MV-4-11 (cell line): ENCODE results near the gene SCUBE2.
A peak's percentile ranks its signal among the peaks of the same experiment; 100 is the strongest.
"Not testable (repeated sequence)": the region's sequence is repeated elsewhere in the genome, so short reads cannot be mapped to it uniquely, and the experiment has no call there.

ENCODE experiments used
- DNase-seq: peaks from one replicate; lab custom pipeline; 2025; lab: John Stamatoyannopoulos, UW

The SCUBE2 gene

DNA sequence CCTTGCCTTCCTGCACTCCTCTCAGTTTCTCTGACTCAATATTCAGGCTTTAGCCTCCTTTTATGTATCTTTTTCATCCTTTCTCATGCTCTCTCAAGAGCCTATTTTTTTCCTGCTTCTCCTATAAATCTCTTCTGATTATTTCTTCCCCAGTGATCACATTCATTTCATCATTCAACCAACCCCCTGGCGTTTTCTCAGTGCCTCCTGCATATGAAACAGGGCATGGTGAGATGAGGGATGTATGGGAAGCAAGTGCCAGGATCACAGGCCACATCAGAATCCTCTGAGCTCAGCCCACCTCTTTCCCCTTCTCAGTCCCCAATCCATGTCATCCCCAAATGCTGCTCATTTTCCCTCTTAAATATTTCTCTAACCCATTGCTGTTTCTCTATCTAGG lies 48.9 kb downstream of the SCUBE2 start:
- no peak for DNase-seq

- DNase-seq: no peak
These were observed 49.7 kb downstream of the SCUBE2 start for GRCh38 chr11:9041747-9042146.

- no peak for DNase-seq
These were observed 51.0 kb downstream of the SCUBE2 start for GRCh38 chr11:9040410-9040809.

GRCh38 chr11:9039863-9040262 lies 51.5 kb downstream of the SCUBE2 start:
- DNase-seq: no peak

- DNase-seq: no peak
These were observed 52.2 kb downstream of the SCUBE2 start for GRCh38 chr11:9039198-9039597.

GRCh38 chr11:9038541-9038940 lies 52.9 kb downstream of the SCUBE2 start:
- DNase-seq: peak; percentile 66

GRCh38 chr11:9037963-9038362 lies 53.4 kb downstream of the SCUBE2 start:
- DNase-seq: no peak

- DNase-seq: no peak
These were observed 54.2 kb downstream of the SCUBE2 start for GRCh38 chr11:9037046-9037780.

DNA sequence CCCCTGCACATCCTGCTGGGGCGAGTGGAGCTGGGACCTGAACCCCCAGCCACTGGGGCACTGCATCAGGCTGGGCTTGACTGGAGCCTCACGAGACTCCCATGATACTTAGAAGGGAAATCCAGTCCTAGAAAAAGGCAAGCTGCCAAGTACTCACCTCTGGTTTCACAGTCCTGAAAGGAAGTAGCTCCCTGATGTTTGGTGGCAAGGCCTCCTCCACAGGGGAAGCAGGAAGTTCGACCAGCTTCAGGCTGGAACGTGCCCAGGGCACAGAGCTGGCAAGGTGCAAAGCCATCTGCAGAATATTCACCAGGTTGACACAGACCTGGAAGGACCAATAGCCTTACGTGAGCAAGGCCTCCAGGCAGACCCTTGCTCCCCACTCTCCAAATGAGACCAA lies 60.8 kb downstream of the SCUBE2 start:
- DNase-seq: no peak

DNA sequence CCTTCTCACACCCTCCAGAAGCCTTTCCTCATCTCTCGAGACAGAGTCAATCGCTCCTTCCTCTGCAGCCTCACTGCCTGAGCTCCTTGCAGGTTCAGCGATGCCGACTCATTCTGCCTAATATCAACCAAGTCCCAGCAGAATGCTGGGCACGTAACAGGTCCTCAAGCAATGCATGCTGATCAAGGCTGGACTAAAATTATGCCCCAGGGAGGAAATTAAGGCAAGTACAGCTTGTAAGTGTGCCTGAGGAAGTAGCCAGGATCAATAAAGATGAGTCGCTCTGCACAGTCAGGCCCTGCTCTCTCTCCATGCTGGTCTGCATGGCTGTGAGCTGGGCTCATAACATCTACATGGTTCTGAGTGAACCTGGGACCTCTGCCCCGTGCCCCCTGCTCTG lies 62.0 kb downstream of the SCUBE2 start:
- DNase-seq: no peak

GRCh38 chr11:9028581-9028980 lies 62.8 kb downstream of the SCUBE2 start:
- no peak for DNase-seq

DNA sequence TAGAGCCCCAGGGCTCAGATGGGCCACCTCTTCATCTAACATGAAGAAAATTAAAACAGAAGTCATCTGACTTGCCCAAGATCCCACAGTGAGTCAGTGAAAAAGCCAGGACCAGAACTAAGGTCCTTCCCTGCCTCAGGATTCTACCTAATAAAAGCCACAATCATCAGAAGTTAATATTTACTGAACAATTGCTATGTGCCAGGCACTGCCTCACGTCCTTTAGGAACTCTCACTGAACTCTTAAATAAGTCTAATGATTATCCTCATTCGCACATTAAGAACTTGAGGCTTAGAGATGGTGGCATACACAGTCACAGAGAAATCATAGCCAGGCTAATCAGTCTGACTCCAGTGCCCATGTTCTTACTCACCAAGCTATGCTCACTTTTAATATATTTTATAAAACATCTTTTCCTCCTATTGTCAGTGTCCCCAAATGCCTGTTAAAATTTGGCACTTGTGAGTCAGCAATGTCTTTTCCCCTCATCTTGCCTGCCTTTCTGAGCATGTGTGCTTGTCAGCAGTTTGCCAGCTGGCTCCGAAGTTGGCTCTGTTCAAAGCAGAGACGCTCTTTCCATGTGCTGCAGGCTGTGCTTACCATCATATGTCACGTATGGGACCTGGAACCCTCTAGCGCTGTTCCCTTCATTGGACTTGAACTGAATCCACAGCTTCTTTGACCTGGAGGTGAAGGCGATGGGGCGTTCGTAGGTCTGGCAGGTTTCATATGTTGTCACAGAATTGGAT lies 66.1 kb downstream of the SCUBE2 start:
- no peak for DNase-seq

DNA sequence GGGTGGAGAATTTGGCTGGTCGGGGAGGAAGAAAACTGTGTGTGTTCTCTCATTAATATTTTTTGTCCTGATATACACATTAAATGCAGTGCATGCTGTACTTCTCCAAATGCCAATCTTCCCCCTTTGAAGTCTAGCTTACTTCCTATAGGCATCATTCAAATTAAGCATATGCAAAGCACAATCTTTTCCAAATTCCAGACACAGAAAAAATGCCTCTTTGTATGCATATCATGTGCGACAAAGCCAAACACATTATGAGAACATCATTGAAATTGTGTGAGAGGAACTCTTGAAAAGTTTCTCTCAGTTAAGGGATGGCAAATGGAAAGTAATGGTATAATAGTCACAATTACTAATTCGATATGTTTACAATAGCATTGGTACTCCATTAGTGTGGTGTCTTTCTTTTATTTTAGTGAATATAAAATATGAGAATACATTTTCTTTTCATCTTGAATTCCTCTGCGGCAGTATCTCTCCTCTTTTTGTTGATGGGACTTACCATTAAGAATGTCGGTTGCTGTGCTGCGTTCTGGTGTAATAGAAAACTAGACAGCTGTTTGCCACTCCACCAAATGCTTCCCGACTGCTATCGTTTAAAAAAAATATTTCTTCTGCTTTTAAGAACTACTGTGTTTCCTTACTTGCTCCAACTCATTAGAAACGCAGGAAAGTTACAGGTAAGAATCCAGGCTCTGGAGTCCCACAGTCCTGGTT lies 68.3 kb downstream of the SCUBE2 start:
- DNase-seq: no peak

- DNase-seq: no peak
These were observed 70.5 kb downstream of the SCUBE2 start for GRCh38 chr11:9020916-9021315.

DNA sequence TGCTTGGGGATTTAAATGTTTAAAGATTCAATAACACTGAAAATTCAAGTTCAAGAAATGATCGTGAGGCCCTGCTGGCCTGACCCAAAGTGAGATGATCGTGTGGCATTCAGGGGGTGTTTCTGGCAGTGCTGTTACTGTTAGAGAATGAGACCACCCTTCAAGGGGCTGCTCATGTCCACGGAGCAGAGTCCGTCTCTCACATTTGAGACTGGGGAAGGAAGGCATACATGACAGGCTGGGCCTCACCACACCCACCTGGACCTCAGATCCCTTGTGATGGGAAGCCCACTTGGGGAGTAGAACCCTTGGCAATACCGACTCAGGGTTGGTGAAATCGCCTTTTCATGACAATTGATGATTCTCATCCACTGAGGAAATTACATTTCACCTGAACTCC lies 71.5 kb downstream of the SCUBE2 start:
- DNase-seq: no peak

- DNase-seq: peak; percentile 98
These were observed 73.6 kb downstream of the SCUBE2 start for GRCh38 chr11:9017773-9018172.

GRCh38 chr11:9016916-9017642 lies 74.3 kb downstream of the SCUBE2 start:
- peak; percentile 63 for DNase-seq

GRCh38 chr11:9015677-9016076 lies 75.7 kb downstream of the SCUBE2 start:
- DNase-seq: peak; percentile 78

- peak; percentile 36 for DNase-seq
These were observed 76.6 kb downstream of the SCUBE2 start for GRCh38 chr11:9014826-9015225.

- no peak for DNase-seq
These were observed 78.0 kb downstream of the SCUBE2 start for GRCh38 chr11:9013373-9013772.

DNA sequence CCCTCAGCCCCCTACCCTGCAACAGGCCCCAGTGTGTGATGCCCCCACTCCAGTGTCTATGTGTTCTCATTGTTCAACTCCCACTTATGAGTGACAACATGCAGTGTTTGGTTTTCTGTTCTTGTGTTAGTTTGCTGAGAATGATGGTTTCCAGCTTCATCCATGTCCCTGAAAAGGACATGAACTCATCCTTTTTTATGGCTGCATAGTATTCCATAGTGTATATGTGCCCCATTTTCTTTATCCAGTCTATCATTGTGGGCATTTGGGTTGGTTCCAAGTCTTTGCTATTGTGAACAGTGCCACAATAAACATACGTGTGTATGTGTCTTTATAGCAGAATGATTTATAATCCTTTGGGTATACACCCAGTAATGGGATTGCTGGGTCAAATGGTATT lies 81.9 kb downstream of the SCUBE2 start:
- DNase-seq: not testable (repeated sequence)

- no peak for DNase-seq
These were observed 82.7 kb downstream of the SCUBE2 start for GRCh38 chr11:9008661-9009060.
